Mammary epithelial cell (primary cell): ENCODE data around the gene PTPRQ.

Experiments
- CTCF ChIP-seq, 2 donors: IDR thresholded peaks in 1 of 2; conservative IDR thresholded peaks in 1 of 2; 2 replicates each; pipeline ENCODE4 v1.5.1; 2011 to 2012; ENCODE audit warnings: inconsistent platforms in 2 of 2, low read length in 2 of 2, mild to moderate bottlenecking in 2 of 2, control low read depth in 1 of 2, low read depth in 1 of 2; ENCODE audit not compliant: insufficient read depth in 1 of 2; ENCODE audit errors: extremely low read depth in 1 of 2
- EZH2 ChIP-seq: IDR thresholded peaks from 2 replicates; pipeline ENCODE4 v1.6.1; 2012; ENCODE audit warnings: low read length, inconsistent platforms, borderline replicate concordance

- TF ChIP-seq CTCF (conservative IDR thresholded peaks at IDR 0.05 in 1 of 2, IDR thresholded peaks at IDR 0.05 in 1 of 2; ENCODE audit: extremely low read depth in 1 of 2, insufficient read depth in 1 of 2, low read depth in 1 of 2, low read length in 2 of 2): no peak
- TF ChIP-seq EZH2: no peak
Observed at GRCh38 chr12:80701388-80701787, 257.4 kb downstream of the PTPRQ start.
